OCI-LY1 (cell line): Measurements from ENCODE around the gene WWOX.

ENCODE experiments used
- H2AFZ ChIP-seq: fragments of 200-600 bp; sonication (generic), shearing (Covaris generic); 2 replicates; pipeline ENCODE4 v1.6.0; 2014; ENCODE audit warnings: antibody characterized with exemption, mild to moderate bottlenecking, low read length
- H3F3A ChIP-seq: fragments of 200-600 bp; sonication (generic), shearing (Covaris generic); 2 replicates; pipeline ENCODE4 v1.6.0; 2014; ENCODE audit warnings: mild to moderate bottlenecking, antibody characterized with exemption, low read length, moderate library complexity; ENCODE audit not compliant: insufficient read depth
- H3K27ac ChIP-seq: fragments of 200-600 bp; sonication (generic); 2 replicates; pipeline ENCODE4 v1.5.1; 2014; ENCODE audit warnings: low read length, mixed run types, mild to moderate bottlenecking, low read depth; ENCODE audit not compliant: poor library complexity, severe bottlenecking
- H3K27me3 ChIP-seq: fragments of 200-600 bp; sonication (generic); 2 replicates; pipeline ENCODE4 v1.6.0; 2014; ENCODE audit warnings: antibody characterized with exemption, mild to moderate bottlenecking, low read length, moderate library complexity; ENCODE audit not compliant: insufficient read depth
- H3K36me3 ChIP-seq: fragments of 200-600 bp; sonication (generic); 2 replicates; pipeline ENCODE4 v1.6.1; 2014; ENCODE audit warnings: mild to moderate bottlenecking, antibody characterized with exemption, low read length, moderate library complexity, mixed read lengths; ENCODE audit not compliant: insufficient read depth
- H3K4me1 ChIP-seq: fragments of 200-600 bp; sonication (generic); 2 replicates; pipeline ENCODE4 v1.5.1; 2014; ENCODE audit warnings: mild to moderate bottlenecking, low read length, moderate library complexity; ENCODE audit not compliant: insufficient read depth, severe bottlenecking
- H3K4me2 ChIP-seq: fragments of 200-600 bp; sonication (generic), shearing (Covaris generic); 2 replicates; pipeline ENCODE4 v1.6.1; 2014; ENCODE audit warnings: low read length
- H3K4me3 ChIP-seq: fragments of 200-600 bp; sonication (generic); 2 replicates; pipeline ENCODE4 v1.5.1; 2014; ENCODE audit warnings: low read length, low read depth, mild to moderate bottlenecking, mixed read lengths; ENCODE audit not compliant: poor library complexity, severe bottlenecking
- H3K79me2 ChIP-seq: fragments of 200-600 bp; shearing (Covaris generic); 2 replicates; pipeline ENCODE4 v1.6.1; 2016; ENCODE audit warnings: mixed run types, low read length, mixed read lengths; ENCODE audit not compliant: insufficient read depth
- H3K9ac ChIP-seq: fragments of 200-600 bp; sonication (generic), shearing (Covaris generic); 2 replicates; pipeline ENCODE4 v1.6.1; 2014; ENCODE audit warnings: mild to moderate bottlenecking, low read length, mixed read lengths
- H3K9me2 ChIP-seq: fragments of 200-600 bp; sonication (generic), shearing (Covaris generic); 2 replicates; pipeline ENCODE4 v1.6.1; 2014; ENCODE audit warnings: low read depth, mild to moderate bottlenecking, low read length, mixed read lengths
- H3K9me3 ChIP-seq: fragments of 200-600 bp; shearing (Covaris generic); 2 replicates; pipeline ENCODE4 v1.6.1; 2014; ENCODE audit warnings: low read length, mixed read lengths
- H4K20me1 ChIP-seq: fragments of 200-600 bp; sonication (generic), shearing (Covaris generic); 2 replicates; pipeline ENCODE4 v1.6.0; 2016; ENCODE audit warnings: mild to moderate bottlenecking, low read length; ENCODE audit not compliant: insufficient read depth
- CTCF ChIP-seq: fragments of 200-600 bp; sonication (generic), shearing (Covaris generic); IDR thresholded peaks from 2 replicates; pipeline ENCODE4 v1.5.1; 2017; ENCODE audit warnings: mild to moderate bottlenecking, antibody characterized with exemption, low read length, moderate library complexity, mixed read lengths
- EZH2 ChIP-seq: fragments of 200-600 bp; sonication (generic), shearing (Covaris generic); IDR thresholded peaks from 2 replicates; pipeline ENCODE4 v1.8.0; 2017; ENCODE audit warnings: borderline replicate concordance, mixed run types, mild to moderate bottlenecking, antibody characterized with exemption, low read length, moderate library complexity, mixed read lengths

WWOX gene

DNA sequence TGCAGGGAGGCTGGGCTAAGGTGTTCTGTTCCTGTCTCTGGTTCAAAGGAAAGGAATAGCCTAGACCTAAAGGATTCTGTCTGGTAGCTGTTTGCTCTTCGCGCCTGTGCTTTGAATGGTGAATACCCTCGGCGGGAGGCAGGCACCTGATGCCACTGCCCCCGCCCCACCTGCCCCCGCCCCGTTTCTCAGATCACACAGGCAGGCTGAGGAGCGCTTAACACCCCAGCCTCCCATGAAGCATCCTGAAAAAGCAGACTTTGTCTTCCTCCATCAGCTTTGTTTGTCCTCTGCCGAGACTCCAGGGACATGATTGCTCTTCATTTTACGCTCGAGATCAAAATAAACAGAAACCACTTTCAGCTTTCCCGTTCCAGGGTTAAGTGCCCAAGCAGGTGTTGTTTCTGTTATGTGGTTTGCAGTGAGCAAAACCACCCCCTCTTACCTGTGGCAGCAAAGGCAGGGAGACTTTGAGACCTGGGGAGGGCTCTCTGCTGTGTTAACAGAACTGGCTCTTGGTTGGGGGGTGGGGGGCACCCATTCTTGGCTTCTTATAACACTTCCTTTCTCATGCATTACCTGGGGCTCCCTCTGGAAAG is 452.1 kb downstream of the WWOX start:
- H3K36me3 ChIP-seq: no peaks in the 10 kb centered on the region
- no peak for TF ChIP-seq EZH2
- TF ChIP-seq CTCF: no peak

GRCh38 chr16:78552106-78552675 is 452.7 kb downstream of the WWOX start:
- no peaks in the 10 kb centered on the region for H3K4me1 ChIP-seq
- H3F3A ChIP-seq: no peaks in the 10 kb centered on the region
- H3K9me2 ChIP-seq: no peaks in the 10 kb centered on the region
- no peak overlapping the region for H3K27ac ChIP-seq
- H2AFZ ChIP-seq: no peak overlapping the region
- no peak overlapping the region for H3K4me3 ChIP-seq
- no peak overlapping the region for H3K9ac ChIP-seq
- TF ChIP-seq CTCF: no peak
- no peak for TF ChIP-seq EZH2
- H3K36me3 ChIP-seq: no peaks in the 10 kb centered on the region
- H3K4me2 ChIP-seq: no peak overlapping the region
- no peaks in the 10 kb centered on the region for H3K9me3 ChIP-seq
- no peaks in the 10 kb centered on the region for H3K79me2 ChIP-seq
- no peaks in the 10 kb centered on the region for H4K20me1 ChIP-seq
- H3K27me3 ChIP-seq: no peaks in the 10 kb centered on the region

More for the DNA sequence above, 452.1 kb downstream of the WWOX start:
- H3K27ac ChIP-seq: no peak overlapping the region
- no peak overlapping the region for H3K4me2 ChIP-seq
- no peaks in the 10 kb centered on the region for H3K4me1 ChIP-seq
- H3K79me2 ChIP-seq: no peaks in the 10 kb centered on the region
- no peaks in the 10 kb centered on the region for H4K20me1 ChIP-seq
- H3K9me3 ChIP-seq: no peaks in the 10 kb centered on the region
- no peak overlapping the region for H3K4me3 ChIP-seq
- H3K27me3 ChIP-seq: no peaks in the 10 kb centered on the region
- H3F3A ChIP-seq: no peaks in the 10 kb centered on the region
- H3K9ac ChIP-seq: no peak overlapping the region
- no peaks in the 10 kb centered on the region for H3K9me2 ChIP-seq
- no peak overlapping the region for H2AFZ ChIP-seq

GRCh38 chr16:78552716-78553115 is 453.3 kb downstream of the WWOX start:
- no peaks in the 10 kb centered on the region for H3F3A ChIP-seq
- H3K4me2 ChIP-seq: no peak overlapping the region
- H3K4me1 ChIP-seq: no peaks in the 10 kb centered on the region
- no peaks in the 10 kb centered on the region for H3K36me3 ChIP-seq
- no peaks in the 10 kb centered on the region for H3K9me3 ChIP-seq
- no peak overlapping the region for H2AFZ ChIP-seq
- no peaks in the 10 kb centered on the region for H3K27me3 ChIP-seq
- no peak overlapping the region for H3K9ac ChIP-seq
- H3K9me2 ChIP-seq: no peaks in the 10 kb centered on the region
- TF ChIP-seq CTCF: no peak
- no peak for TF ChIP-seq EZH2
- H4K20me1 ChIP-seq: no peaks in the 10 kb centered on the region
- H3K4me3 ChIP-seq: no peak overlapping the region
- H3K79me2 ChIP-seq: no peaks in the 10 kb centered on the region
- no peak overlapping the region for H3K27ac ChIP-seq
